ENCODE results near the gene CAMK1D.

The CAMK1D gene

DNA sequence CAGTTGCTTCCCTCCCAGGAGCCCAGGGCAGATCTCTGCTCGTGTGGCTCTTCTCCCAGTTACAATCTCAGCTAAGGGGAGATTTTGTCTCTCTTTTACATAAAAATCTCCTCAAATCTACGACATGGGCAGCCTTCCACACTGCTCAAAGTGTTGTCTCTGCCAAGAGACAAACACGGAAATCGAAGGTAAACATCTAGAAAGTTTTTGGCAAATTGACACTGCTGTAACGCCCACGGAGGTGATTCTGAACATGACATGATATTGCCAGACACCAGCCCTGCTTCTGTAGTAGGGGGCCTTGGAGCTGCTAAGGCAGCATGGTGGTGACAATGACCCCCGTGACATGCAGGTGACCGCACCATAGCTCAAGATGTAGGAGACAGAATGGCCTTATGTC lies 523.8 kb downstream of the CAMK1D start:
- DNase-seq, result no peak

DNA sequence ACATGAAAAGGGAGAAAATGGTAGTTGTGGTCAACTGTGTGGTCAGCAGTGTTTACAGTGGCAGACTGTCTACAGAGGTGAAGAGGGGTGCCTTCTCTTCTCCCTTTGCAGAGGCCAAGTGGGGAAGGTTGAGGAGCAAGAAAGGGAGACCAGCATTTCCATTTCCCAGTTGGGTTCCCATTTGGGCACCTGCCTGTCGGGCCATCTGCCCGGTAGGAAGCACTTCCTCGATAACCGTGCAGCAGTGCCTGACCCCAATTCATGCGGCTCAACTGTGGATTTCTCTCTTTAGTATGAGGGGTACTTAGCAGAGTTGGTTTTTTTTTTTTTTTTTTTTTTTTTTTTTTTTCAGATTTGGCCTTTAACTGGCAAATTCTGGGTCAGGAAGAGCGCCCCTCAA lies 525.2 kb downstream of the CAMK1D start:
- no peak for DNase-seq

DNA sequence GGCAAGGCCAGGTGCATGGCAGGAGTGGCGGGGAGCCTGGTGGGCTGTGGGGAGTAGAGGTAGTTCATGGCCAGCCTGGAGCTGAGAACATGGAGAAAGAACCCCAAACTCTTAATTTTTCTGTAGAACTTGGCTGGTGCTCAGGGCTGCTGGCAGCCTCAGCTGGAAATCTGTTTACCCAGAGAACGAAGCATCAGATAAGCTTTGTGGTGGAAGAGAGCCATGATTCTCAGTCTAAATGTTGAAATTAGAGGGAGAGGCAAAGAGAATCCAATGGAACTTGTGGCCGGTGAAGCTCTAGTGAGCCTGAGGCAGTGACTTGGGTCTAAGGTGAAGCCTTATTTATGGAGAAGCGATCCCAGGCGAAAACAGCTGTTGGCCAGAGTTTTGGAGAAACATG lies 525.8 kb downstream of the CAMK1D start:
- no peak for DNase-seq

DNA sequence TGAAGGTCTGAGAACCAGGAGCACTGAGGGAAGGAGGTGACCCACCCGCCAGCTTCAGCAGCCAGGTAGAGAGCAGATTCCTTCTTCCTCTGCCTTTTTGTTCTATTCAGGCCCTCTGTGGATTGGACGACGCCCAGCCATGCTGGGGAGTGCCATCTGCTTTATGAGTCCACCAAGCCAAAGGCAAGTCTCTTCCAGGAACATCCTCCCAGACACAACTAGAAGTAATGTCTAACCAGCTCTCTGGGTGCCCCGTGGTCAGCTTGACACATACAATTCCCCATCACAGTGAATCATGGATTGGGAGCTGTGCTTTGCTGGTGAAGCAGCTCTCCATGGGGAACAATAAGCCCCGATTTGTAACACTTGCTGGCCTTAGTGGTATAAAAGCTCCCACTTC lies 526.9 kb downstream of the CAMK1D start:
- no peak for DNase-seq

DNA sequence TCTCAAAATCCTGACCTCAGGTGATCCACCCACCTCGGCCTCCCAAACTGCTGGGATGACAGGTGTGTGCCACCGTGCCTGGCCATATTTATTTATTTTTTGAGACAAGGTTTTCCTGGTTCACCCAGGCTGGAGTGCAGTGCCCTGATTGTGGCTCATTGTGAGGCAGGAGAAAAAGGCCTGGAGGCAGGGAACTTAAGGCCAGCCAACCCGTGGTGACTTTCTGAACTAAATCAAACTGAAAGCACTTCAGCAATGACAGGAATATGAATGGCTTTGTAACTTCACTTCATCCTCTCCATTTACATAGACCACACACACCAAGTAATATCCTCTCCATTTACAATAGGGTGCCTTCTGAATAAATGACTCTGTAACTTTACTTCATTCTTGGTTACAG lies 527.8 kb downstream of the CAMK1D start:
- no peak for DNase-seq

DNA sequence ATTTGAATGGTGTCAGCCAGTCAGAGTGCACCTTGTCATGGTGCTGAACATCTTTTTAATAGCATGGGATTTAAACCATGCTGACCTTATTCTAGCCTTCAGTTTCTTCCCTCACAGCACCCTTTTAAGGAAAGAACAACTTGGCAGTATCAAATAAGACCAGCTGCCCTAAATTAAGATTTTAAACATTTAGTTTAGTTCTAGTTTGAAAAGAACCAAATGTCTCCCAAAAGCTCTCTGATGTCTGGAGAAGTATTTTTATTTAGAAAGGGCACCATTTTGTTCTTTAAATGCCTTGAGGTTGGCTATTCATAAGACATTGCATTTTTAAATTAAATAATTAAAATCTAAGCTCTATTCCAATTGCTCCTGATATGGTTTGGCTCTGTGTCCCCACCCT lies 531.1 kb downstream of the CAMK1D start:
- no peak for DNase-seq

DNA sequence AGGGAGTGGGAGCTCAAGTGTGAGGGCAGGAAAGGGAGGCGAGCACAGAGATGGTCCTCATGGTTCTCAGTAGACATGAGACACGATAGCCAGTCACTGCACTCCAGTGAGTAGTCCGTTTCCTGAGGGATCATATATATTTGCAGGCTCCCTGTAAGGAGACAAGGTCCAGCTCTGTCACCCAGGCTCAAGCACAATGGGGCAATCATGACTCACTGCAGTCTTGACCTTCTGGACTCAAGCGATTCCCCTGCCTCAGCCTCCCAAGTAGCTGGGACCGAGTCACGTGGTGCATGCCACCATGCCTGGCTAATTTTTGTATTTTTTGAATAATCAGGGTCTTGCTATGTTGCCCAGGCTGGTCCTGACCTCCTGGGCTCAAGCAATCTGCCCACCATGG lies 535.5 kb downstream of the CAMK1D start:
- no peak for DNase-seq

Measured in NCI-H1048 (cell line).